Measurements from ENCODE around the gene RB1. TPM values are rescaled to one million over a fixed set of nuclear protein-coding genes. Genes with fewer than 3 reads are reported as not detected.

The RB1 gene
- total and polyA plus RNA-seq, 2 experiments from 2014 or later: 19.5 to 22.3 TPM

DNA sequence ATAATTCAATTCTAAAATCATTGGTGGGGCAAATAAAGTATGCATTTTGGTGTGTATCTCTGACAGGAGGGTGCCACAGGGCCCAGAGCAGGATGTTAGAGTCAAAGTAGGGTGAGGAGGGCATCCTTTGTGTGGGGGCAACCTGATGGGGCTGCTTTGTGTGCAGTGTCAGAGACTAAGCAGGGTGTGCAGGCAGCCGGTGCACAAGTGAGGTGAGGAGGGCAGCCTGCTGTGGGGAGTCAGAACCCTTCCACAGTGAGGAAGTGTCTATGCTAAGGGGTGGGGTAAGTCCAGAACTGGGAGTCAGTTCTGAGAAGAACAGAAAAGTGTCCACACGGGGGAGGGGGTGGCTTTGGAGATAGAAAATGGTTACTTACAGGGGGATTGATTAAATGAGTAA, 40.7 kb downstream of the RB1 start (continued):
- TF ChIP-seq REST (IDR thresholded peaks at IDR 0.05; ENCODE audit: unreplicated experiment) (no peak), CREB1 (CRISPR knock-in tag; IDR thresholded peaks at IDR 0.05; ENCODE audit: low read depth) (no peak), POLR2AphosphoS5 (IDR thresholded peaks at IDR 0.05; ENCODE audit: low read depth) (no peak), EZH2phosphoT487 (IDR thresholded peaks at IDR 0.05; ENCODE audit: unreplicated experiment) (no peak)
- TF ChIP-seq, protein P1, sequence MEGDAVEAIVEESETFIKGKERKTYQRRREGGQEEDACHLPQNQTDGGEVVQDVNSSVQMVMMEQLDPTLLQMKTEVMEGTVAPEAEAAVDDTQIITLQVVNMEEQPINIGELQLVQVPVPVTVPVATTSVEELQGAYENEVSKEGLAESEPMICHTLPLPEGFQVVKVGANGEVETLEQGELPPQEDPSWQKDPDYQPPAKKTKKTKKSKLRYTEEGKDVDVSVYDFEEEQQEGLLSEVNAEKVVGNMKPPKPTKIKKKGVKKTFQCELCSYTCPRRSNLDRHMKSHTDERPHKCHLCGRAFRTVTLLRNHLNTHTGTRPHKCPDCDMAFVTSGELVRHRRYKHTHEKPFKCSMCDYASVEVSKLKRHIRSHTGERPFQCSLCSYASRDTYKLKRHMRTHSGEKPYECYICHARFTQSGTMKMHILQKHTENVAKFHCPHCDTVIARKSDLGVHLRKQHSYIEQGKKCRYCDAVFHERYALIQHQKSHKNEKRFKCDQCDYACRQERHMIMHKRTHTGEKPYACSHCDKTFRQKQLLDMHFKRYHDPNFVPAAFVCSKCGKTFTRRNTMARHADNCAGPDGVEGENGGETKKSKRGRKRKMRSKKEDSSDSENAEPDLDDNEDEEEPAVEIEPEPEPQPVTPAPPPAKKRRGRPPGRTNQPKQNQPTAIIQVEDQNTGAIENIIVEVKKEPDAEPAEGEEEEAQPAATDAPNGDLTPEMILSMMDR (conservative IDR thresholded peaks at IDR 0.05; ENCODE audit: low read depth in 2 of 2): no peak

- no peak for DNase-seq (ENCODE audit: low spot score)
- H3K9me3 Mint-ChIP-seq: peaks cover 6% of the 10 kb centered on the region; the same call in 1 of the 3 replicates
- H3K4me1 Mint-ChIP-seq: no peaks in the 10 kb centered on the region
- H3K4me3 Mint-ChIP-seq: no peak overlapping the region
- ATAC-seq: no peak
- Histone ChIP-seq H3K4me3 (no peak overlapping the region), H3K4me2 (no peak overlapping the region), H3K79me2 (replicated peaks; ENCODE audit: insufficient read depth) (no peaks in the 10 kb centered on the region), H3K4me1 (ENCODE audit: insufficient read depth) (no peaks in the 10 kb centered on the region), H4K20me1 (replicated peaks; ENCODE audit: insufficient read depth) (no peaks in the 10 kb centered on the region), H2AFZ (no peak overlapping the region), H3K27ac (ENCODE audit: low read depth) (no peak overlapping the region), H3F3A (replicated peaks; ENCODE audit: low read depth) (no peaks in the 10 kb centered on the region), H3K27me3 (ENCODE audit: insufficient read depth) (no peaks in the 10 kb centered on the region), H3K36me3 (ENCODE audit: insufficient read depth) (no peaks in the 10 kb centered on the region), H3K9me2 (ENCODE audit: insufficient read depth) (no peaks in the 10 kb centered on the region)
- H3K27ac Mint-ChIP-seq: no peak overlapping the region
- TF ChIP-seq ZNF331 (CRISPR knock-in tag; IDR thresholded peaks at IDR 0.05; ENCODE audit: low read depth) (no peak), POLR2AphosphoS5 (IDR thresholded peaks at IDR 0.05; ENCODE audit: low read depth) (no peak), ZNF114 (CRISPR knock-in tag; IDR thresholded peaks at IDR 0.05) (no peak)
- peaks cover 23% of the 10 kb centered on the region; the same call in 2 of the 3 replicates for H3K36me3 Mint-ChIP-seq (ENCODE audit: low read depth)
- H3K27me3 Mint-ChIP-seq (ENCODE audit: insufficient read depth, low read depth, poor library complexity): no peaks in the 10 kb centered on the region
Measured at GRCh38 chr13:48346583-48346982, 43.0 kb downstream of the RB1 start.

GRCh38 chr13:48349525-48349924, 46.0 kb downstream of the RB1 start:
- peaks cover 51% of the 10 kb centered on the region for H3K36me3 Mint-ChIP-seq (ENCODE audit: low read depth)
- Histone ChIP-seq H4K20me1 (replicated peaks; ENCODE audit: insufficient read depth) (no peaks in the 10 kb centered on the region), H3K79me2 (replicated peaks; ENCODE audit: insufficient read depth) (no peaks in the 10 kb centered on the region), H3K27ac (ENCODE audit: low read depth) (no peak overlapping the region), H2AFZ (no peak overlapping the region), H3K9me2 (ENCODE audit: insufficient read depth) (no peaks in the 10 kb centered on the region; the same call in 1 of the 2 replicates), H3K4me2 (no peak overlapping the region), H3K4me1 (ENCODE audit: insufficient read depth) (no peaks in the 10 kb centered on the region), H3K36me3 (ENCODE audit: insufficient read depth) (0 out of 2 replicates have a peak, but pooled peaks cover 7% of the 10 kb centered on the region), H3K4me3 (no peak overlapping the region), H3F3A (replicated peaks; ENCODE audit: low read depth) (no peaks in the 10 kb centered on the region), H3K27me3 (ENCODE audit: insufficient read depth) (no peaks in the 10 kb centered on the region)
- ATAC-seq: no peak
- no peaks in the 10 kb centered on the region for H3K27me3 Mint-ChIP-seq (ENCODE audit: insufficient read depth, low read depth, poor library complexity)
- H3K4me3 Mint-ChIP-seq: no peak overlapping the region
- no peak overlapping the region for H3K27ac Mint-ChIP-seq
- peaks cover 29% of the 10 kb centered on the region for H3K9me3 Mint-ChIP-seq
- DNase-seq (ENCODE audit: low spot score): no peak
- H3K4me1 Mint-ChIP-seq: no peaks in the 10 kb centered on the region
- TF ChIP-seq POLR2AphosphoS5 (IDR thresholded peaks at IDR 0.05; ENCODE audit: low read depth): no peak
- no peak for TF ChIP-seq STAT1 (IDR thresholded peaks at IDR 0.05; ENCODE audit: unreplicated experiment)
- TF ChIP-seq JUNB (IDR thresholded peaks at IDR 0.05; ENCODE audit: unreplicated experiment): no peak

All from GM23338 (cell line).